HG02798 (cell line): ENCODE data around the gene PCBP3.
"Not testable (repeated sequence)": the region's sequence is repeated elsewhere in the genome, so short reads cannot be mapped to it uniquely, and the experiment has no call there.

Experiments used
- ATAC-seq: cut with Tn5 transposase; IDR thresholded peaks from one replicate; pipeline ENCODE4 v1.9.1; 2021; ENCODE audit warnings: mild to moderate bottlenecking; ENCODE audit not compliant: unreplicated experiment, poor library complexity

Gene PCBP3

DNA sequence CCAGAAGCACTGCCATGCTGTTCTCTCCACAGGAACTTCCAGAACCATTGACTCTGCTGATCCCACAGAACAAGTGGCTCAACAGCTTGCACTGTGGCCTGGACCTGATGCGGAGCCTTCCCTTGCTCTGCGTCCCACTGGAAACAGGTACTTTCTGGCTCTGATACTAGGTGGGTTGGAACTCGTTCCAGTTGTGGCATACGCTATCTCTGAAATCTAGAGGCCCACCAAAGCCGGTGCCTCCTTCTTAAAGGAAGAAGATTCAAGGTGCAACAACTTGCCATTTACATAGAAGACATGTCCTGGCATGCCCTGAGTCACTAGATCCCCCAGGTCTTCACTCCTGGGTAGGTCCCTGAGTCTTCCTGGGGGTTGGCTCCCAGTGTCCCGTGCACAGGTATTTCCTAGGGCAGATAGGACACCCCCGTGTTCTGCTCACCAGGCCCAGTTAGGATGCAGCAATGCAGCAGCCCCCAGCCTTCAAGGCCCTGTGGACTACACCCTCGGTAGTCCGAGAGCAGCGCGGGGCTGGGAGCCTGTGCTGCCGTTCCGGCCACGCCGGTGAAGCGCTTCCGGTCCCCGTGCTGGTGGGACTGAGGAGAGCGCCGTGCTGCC, 10.8 kb upstream of the PCBP3 start:
- ATAC-seq = no peak

- no peak for ATAC-seq
These were observed 8.9 kb upstream of the PCBP3 start for GRCh38 chr21:45634511-45635183.

GRCh38 chr21:45635271-45636151, 8.0 kb upstream of the PCBP3 start:
- no peak for ATAC-seq

GRCh38 chr21:45636459-45636858, 7.1 kb upstream of the PCBP3 start:
- no peak for ATAC-seq

DNA sequence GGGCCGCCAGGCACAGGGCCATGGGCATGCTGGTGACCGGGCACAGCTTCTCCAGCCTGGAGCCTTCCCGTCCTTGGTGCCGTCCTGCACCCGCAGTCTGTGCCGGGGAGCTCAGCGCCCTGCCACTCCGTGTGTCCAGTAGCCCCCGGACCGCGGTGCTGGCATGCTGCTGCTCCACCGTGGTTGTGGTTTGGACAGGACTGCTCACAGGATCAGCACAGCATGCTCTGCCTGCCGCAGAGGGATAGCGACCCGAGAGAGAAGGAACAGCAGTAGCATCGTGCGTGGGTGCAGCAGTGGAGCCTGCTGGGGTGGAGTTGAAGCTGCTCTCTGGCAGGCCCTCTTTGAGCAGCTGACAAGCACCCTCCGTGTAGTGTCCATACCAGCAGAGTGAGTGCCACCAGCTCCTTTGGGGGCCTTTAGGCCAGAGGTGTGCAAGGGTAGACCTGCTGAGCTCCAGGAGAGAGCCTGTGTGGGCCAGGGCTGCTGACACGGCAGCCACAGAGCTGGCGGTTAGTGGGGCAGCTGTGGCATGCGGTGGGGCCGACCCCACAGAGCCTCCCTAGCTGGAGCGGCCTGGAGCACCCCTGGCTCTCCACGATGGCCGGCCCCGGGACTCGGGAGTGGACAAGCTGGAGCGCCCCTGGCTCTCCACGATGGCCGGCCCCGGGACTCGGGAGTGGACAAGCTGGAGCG, 6.4 kb upstream of the PCBP3 start:
- no peak for ATAC-seq

GRCh38 chr21:45637883-45638282, 5.6 kb upstream of the PCBP3 start:
- no peak for ATAC-seq

DNA sequence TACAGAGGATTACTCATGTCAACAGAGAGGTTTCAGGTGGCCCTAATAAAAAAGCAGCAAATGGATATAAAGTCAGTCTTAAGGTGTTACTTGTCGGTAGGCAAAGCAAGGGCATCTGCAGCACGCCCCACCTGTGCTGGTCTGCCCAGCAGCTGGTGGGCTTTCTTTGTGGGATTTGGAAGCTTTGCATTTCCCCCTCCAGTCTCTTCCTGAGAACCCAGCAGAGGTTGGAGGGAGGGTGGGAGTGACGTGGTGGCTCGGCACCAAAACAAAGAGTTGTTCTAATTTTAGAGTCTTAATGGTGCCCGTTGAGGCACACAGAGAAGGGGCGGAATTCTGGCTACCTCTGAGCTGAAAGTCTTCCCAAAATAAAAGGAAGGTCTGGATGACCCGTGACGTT, 4.8 kb upstream of the PCBP3 start:
- ATAC-seq = no peak

DNA sequence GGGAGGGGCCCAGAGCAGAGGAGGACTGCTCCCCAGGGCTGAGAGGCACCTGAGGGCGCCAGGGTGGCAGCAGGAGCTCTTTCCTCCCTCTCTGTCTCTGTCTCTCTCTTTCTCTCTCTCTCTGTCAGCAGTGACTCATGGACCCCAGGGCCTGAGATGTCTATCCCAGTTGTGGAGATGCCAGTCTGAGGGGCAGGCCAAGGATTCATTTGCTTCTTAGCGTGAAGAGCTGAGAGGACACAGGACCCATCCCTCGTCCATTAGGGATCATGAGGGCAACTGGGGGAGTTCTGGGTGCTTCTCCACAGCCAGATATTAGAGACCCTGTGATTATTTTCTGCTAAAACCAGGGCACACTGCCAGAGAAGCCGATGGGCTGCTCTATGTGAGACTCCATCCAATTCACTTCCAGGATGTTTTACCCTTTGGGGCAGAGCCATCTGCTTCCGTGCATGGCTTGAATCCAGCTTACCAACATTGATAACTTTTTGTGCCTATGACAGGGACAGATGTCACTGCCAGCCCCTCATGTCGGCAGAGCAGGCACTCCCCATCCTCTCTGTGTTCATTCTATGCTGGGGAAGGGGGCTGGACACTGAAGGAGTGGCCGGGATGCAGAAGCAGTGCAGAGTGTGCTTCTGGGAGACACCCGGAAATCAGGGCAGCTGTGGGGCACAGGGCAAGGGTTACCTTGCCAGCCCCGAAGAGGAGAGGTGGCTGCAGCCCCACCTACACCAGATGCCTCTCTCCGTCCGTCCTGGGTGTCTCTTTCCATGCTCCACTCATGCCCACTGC, 4.1 kb upstream of the PCBP3 start:
- ATAC-seq = no peak

GRCh38 chr21:45640001-45640887, 3.3 kb upstream of the PCBP3 start:
- ATAC-seq = no peak

- no peak for ATAC-seq
These were observed 2.5 kb upstream of the PCBP3 start for GRCh38 chr21:45640888-45641479.

GRCh38 chr21:45641480-45642035, 2.0 kb upstream of the PCBP3 start:
- ATAC-seq = no peak

DNA sequence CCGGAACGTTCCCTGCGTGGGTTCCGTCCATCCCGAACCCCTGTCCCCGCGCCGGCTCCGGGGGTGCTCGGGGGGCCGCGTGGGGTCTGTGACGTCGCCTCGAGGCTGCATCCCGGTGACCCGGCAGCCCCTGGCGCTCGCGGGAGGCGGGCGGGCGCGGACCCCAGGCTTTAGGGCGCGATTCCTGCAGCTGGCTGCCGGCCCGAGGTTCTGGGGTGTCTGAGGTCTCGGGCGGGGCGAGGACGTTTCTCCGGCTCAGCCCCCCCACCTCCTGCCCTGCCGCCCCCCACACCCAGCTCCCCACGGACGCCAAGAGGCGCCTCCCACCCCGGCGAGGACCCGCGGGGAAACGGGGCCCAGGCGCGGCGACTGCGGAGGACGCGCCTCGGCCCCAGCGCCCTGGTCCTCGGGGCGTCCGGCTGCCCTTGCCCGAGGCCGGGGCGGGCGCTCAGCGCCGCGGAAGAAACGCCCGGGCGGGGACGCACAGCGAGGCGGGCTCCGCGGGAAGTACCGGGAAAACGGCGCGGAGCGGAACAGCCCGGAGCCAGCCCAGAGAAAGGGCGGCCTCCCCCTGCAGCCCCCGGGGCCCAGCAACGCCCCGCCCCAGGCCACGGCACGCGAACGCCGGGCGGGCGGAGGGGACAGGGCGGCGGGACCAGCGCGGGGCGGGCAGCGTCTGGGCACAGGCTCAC, 1.3 kb upstream of the PCBP3 start:
- ATAC-seq = no peak

GRCh38 chr21:45644041-45644906, 749 bp downstream of the PCBP3 start:
- ATAC-seq = no peak

- ATAC-seq = no peak
These were observed 8.4 kb downstream of the PCBP3 start for GRCh38 chr21:45651921-45652320.

DNA sequence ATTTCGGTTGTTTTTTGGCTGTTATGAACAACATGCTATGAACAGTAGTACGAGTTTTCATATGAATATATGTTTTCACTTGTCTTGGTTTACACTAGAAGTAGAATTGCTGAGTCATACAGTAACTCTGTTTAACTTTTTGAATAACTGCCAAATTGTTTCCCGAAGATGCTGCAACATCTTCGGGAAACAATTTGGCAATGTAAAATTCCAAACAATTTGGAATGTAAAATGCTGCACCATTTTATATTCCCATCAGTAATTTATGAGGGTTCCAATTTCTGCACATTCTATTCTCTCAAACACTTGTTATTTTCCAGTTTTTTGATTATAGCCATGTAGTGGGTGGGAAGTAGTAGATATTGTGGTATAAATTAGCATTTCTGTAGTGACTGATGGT, 11.6 kb downstream of the PCBP3 start:
- ATAC-seq = no peak

DNA sequence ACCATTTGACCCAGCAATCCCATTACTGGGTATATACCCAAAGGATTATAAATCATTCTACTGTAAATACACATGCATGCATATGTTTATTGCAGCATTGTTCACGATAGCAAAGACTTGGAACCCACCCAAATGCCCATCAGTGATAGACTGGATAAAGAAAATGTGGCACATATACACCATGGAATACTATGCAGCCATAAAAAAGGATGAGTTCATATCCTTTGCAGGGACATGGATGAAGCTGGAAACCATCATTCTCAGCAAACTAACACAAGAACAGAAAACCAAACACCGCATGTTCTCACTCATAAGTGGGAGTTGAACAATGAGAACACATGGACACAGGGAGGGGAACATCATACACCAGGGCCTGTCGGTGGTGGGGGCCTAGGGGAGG, 12.6 kb downstream of the PCBP3 start:
- not testable (repeated sequence) for ATAC-seq
